HG02759 (cell line): ENCODE data around the gene OSCP1.
A peak's percentile ranks its signal among the peaks of the same experiment; 100 is the strongest.

ENCODE experiments used
- ATAC-seq: cut with Tn5 transposase; IDR thresholded peaks from one replicate; pipeline ENCODE4 v1.9.1; 2021; ENCODE audit warnings: mild to moderate bottlenecking, moderate library complexity; ENCODE audit not compliant: unreplicated experiment

The OSCP1 gene

GRCh38 chr1:36386265-36387140 is 63.7 kb downstream of the OSCP1 start:
- ATAC-seq: peak; percentile 44

- ATAC-seq: peak; percentile 84
Observed at GRCh38 chr1:36385410-36386264, 64.6 kb downstream of the OSCP1 start, which contains the start of gene STK40. TSS of gene STK40 (minus strand) at chr1:36385924. CDS start at chr1:36361332, 24,592 bp downstream.

GRCh38 chr1:36384542-36385409 is 65.5 kb downstream of the OSCP1 start:
- no peak for ATAC-seq

- no peak for ATAC-seq
Observed at GRCh38 chr1:36383240-36383639, 67.0 kb downstream of the OSCP1 start.

GRCh38 chr1:36382669-36383068 is 67.6 kb downstream of the OSCP1 start:
- no peak for ATAC-seq

- no peak for ATAC-seq
Observed at GRCh38 chr1:36382231-36382630, 68.0 kb downstream of the OSCP1 start.

GRCh38 chr1:36381405-36381804 is 68.8 kb downstream of the OSCP1 start:
- no peak for ATAC-seq

- no peak for ATAC-seq
Observed at GRCh38 chr1:36380782-36381181, 69.5 kb downstream of the OSCP1 start.

- no peak for ATAC-seq
Observed at GRCh38 chr1:36380143-36380619, 70.1 kb downstream of the OSCP1 start.

- ATAC-seq: no peak
Observed at GRCh38 chr1:36377791-36378492, 72.3 kb downstream of the OSCP1 start.

- no peak for ATAC-seq
Observed at GRCh38 chr1:36372617-36373016, 77.6 kb downstream of the OSCP1 start.

- ATAC-seq: no peak
Observed at GRCh38 chr1:36369061-36369861, 81.0 kb downstream of the OSCP1 start.
